ENCODE data around the gene NRAP.

The NRAP gene

DNA sequence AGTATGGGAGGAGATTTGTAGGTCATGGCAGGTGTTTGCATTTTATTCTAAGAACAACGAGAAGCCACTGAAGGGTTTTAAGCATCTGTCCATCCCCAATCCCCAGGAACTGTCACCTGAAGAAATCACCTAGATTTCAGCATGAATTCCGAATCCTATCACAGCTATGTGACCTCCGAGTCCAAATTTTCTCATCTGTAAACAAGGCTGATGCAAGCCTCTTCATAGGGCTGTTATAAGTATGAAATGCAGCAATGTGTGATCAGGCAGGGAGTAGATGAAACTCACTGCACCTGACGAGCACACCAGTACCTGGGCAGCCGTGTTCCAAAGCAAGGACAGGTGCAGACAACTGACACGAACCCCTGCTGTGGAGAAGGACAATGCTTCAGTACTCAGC is 97.0 kb downstream of the NRAP start:
- ChIA-PET POLR2A (no interaction called here), CTCF (interaction anchor here (1.9 kb wide), 1 partner anchor 17 kb away, joined by 6 read pairs; no protein-coding TSS in a partner anchor)
- no peak overlapping the region for H3K4me3 ChIP-seq (ENCODE audit: low read depth, low read length)
- TF ChIP-seq, protein P1, sequence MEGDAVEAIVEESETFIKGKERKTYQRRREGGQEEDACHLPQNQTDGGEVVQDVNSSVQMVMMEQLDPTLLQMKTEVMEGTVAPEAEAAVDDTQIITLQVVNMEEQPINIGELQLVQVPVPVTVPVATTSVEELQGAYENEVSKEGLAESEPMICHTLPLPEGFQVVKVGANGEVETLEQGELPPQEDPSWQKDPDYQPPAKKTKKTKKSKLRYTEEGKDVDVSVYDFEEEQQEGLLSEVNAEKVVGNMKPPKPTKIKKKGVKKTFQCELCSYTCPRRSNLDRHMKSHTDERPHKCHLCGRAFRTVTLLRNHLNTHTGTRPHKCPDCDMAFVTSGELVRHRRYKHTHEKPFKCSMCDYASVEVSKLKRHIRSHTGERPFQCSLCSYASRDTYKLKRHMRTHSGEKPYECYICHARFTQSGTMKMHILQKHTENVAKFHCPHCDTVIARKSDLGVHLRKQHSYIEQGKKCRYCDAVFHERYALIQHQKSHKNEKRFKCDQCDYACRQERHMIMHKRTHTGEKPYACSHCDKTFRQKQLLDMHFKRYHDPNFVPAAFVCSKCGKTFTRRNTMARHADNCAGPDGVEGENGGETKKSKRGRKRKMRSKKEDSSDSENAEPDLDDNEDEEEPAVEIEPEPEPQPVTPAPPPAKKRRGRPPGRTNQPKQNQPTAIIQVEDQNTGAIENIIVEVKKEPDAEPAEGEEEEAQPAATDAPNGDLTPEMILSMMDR (IDR thresholded peaks at IDR 0.05; ENCODE audit: insufficient read depth, low read length, missing control alignments) = no peak
- DNase-seq (ENCODE audit: low read depth, low spot score) = no peak

DNA sequence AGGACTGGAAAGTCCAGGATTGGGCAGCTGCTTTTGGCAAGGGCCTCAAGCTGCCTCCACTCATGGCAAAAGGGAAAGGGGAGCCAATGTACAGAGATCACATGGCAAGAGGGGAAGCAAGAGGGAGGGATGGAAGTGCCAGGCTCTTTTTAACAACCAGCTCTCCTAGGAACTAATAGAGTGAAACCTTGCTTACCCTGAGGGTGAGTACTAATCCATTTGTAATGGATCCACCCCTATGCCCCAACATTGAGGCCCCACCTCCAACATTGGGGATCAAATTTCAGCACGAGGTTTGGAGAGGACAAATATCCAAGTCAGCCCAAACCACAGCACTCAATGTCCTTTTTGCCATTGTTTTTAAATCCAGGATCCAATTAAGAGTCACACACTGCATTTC is 98.5 kb downstream of the NRAP start:
- no peak for DNase-seq (ENCODE audit: low read depth, low spot score)
- H3K4me3 ChIP-seq (ENCODE audit: low read depth, low read length) = no peak overlapping the region
- TF ChIP-seq, protein P1 (IDR thresholded peaks at IDR 0.05; ENCODE audit: insufficient read depth, low read length, missing control alignments) = no peak
- ChIA-PET POLR2A (no interaction called here), CTCF (interaction anchor here (1.9 kb wide), 1 partner anchor 19 kb away, joined by 6 read pairs; no protein-coding TSS in a partner anchor)

DNA sequence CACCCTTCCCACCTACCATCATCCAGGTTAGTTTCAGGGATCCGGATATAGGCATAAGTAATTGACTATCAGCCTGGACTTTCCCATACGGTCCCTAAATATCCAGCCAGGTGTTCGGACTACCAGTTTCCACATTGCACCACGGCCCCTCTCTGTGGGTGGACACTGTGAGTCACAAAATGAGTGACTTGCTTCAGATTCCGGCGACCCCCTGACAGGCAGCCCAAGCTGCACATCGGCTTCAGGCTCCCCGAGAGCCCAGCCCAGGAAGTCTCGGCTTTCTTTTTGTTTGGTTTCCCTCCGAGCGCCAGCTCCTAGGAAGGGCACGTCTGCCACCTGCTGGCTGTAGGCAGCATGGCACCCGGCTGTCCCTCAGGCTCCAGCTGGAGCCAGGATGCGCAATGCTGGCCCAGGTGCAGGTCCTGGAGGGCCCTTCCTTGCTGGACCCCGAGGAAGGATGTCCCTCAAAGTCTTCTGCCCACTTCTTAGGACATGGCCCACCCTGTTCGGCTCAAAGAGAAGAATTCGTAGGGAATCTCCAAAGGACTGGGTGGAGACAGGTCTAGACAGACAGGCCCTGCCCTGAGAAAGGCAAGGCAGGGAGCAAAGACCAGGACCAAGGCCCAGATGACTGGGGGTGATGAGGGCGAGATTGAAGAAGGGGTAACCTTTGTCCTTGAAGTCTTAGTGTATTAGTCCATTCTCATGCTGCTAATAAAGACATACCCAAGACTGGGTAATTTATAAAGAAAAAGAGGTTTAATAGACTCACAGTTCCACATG is 100.3 kb downstream of the NRAP start:
- TF ChIP-seq, protein P1 (IDR thresholded peaks at IDR 0.05; ENCODE audit: insufficient read depth, low read length, missing control alignments) = peak; percentile 98
- DNase-seq (ENCODE audit: low read depth, low spot score) = no peak

DNA sequence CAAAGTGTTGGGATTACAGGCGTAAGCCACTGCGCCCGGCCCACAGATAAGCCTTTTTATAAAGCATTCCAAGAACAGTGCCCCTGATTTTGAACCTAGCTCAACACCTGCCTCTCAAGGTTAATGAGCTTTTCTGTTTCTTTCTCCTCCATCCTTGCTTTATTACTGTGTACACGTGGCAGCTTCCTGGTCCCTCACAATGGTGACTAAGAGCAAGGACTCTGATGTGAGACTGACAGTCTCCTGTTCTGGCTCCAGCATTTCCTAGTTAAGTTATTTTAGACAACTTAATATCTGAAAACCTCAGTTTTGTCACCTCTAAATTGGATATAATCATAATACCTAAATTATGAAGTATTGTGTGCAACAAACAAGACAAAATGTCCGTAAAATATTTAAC is 101.1 kb downstream of the NRAP start:
- CTCF ChIA-PET = interaction anchor here (0.7 to 2.4 kb wide), 17 partner anchors 8 to 1255 kb away, joined by 3 to 12 read pairs (median 4); no protein-coding TSS in a partner anchor
- POLR2A ChIA-PET = interaction anchor here (0.9 kb wide), 1 partner anchor 751 kb away, joined by 3 read pairs; no protein-coding TSS in a partner anchor
- TF ChIP-seq, protein P1 (IDR thresholded peaks at IDR 0.05; ENCODE audit: insufficient read depth, low read length, missing control alignments) = no peak
- H3K4me3 ChIP-seq (ENCODE audit: low read depth, low read length) = no peak overlapping the region
- no peak for DNase-seq (ENCODE audit: low read depth, low spot score)

More for the DNA sequence above, 100.3 kb downstream of the NRAP start:
- POLR2A ChIA-PET = no interaction called here
- CTCF ChIA-PET = interaction anchor here (0.7 to 2.4 kb wide), 23 partner anchors 8 to 1255 kb away, joined by 3 to 12 read pairs (median 3); no protein-coding TSS in a partner anchor
- H3K4me3 ChIP-seq (ENCODE audit: low read depth, low read length) = peak overlapping the region; percentile 57

DNA sequence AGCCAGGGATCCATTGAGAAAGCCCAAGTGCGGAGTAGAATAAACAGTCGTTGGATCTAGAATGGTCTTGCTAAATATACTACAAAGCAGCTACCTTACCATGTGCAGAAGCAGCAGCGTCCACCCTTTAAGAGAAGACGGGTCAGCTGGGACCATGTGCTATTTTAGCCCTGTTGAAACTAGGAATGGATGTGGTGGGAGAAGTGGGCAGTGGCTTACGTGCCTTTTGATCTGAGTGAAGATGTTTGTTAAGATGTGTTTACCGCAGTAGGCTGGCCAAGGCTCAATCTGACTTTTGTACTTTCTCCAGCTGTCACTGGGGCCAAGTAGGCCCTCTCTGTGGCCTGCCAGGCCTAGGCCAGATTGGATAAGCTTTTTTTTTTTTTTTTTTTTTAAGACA is 101.8 kb downstream of the NRAP start:
- POLR2A ChIA-PET = interaction anchor here (0.9 kb wide), 1 partner anchor 750 kb away, joined by 3 read pairs; no protein-coding TSS in a partner anchor
- DNase-seq (ENCODE audit: low read depth, low spot score) = no peak
- TF ChIP-seq, protein P1 (IDR thresholded peaks at IDR 0.05; ENCODE audit: insufficient read depth, low read length, missing control alignments) = no peak
- H3K4me3 ChIP-seq (ENCODE audit: low read depth, low read length) = no peak overlapping the region
- CTCF ChIA-PET = interaction anchor here (1.2 to 2.4 kb wide), 8 partner anchors 14 to 1086 kb away, joined by 3 to 12 read pairs (median 6); no protein-coding TSS in a partner anchor

DNA sequence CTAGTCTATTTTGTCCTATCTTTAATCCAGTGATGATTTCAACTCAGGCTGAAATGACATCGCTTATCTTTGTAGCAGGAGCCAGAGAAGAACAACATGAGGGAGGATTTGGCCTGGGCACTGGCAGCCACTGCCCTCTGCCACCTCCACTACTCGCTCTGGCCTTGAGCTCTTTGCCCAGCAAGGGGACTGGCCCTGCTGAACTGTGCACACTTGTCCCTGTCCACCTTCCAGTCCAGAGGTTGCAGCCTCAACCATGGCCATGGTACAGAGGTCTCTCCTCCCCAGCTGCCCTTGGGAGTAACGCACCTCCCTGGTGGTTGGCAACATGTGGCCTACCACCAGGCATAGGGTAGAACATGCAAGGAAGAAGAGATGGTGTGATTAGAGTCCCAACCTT is 102.6 kb downstream of the NRAP start:
- no peak overlapping the region for H3K4me3 ChIP-seq (ENCODE audit: low read depth, low read length)
- no peak for DNase-seq (ENCODE audit: low read depth, low spot score)
- POLR2A ChIA-PET = no interaction called here
- CTCF ChIA-PET = no interaction called here
- TF ChIP-seq, protein P1 (IDR thresholded peaks at IDR 0.05; ENCODE audit: insufficient read depth, low read length, missing control alignments) = no peak
